MG63 (cell line): ENCODE measurements around the gene EEIG1. TPM values are rescaled to one million over a fixed set of nuclear protein-coding genes. Genes with fewer than 3 reads are reported as not detected.
"Not testable (repeated sequence)": the region's sequence is repeated elsewhere in the genome, so short reads cannot be mapped to it uniquely, and the experiment has no call there.

Experiments
- DNase-seq: peaks from one replicate; pipeline ENCODE4 v3.0.0-alpha.2; 2020
- H3K27me3 ChIP-seq: fragments of 250-450 bp; sonication (Bioruptor Pico); 2 replicates; pipeline ENCODE4 v1.5.1; 2020; ENCODE audit warnings: mild to moderate bottlenecking, moderate library complexity
- H3K36me3 ChIP-seq: fragments of 250-450 bp; sonication (Bioruptor Pico); 2 replicates; pipeline ENCODE4 v1.5.1; 2020; ENCODE audit warnings: mild to moderate bottlenecking, moderate library complexity
- H3K4me3 ChIP-seq: fragments of 250-450 bp; sonication (Bioruptor Pico); 2 replicates; pipeline ENCODE4 v1.5.1; 2020; ENCODE audit warnings: mild to moderate bottlenecking, moderate library complexity
- H3K9me3 ChIP-seq: fragments of 250-450 bp; sonication (Bioruptor Pico); 2 replicates; pipeline ENCODE4 v1.5.1; 2020; ENCODE audit warnings: mild to moderate bottlenecking, moderate library complexity
- total RNA-seq: library from RNA; depleted of rRNA; stranded (reverse); fragments of >200 nt; shearing (Covaris generic); gene quantifications from 2 replicates; pipeline ENCODE4 v1.2.3, GENCODE V29; 2014; ENCODE audit warnings: low replicate concordance; rRNA removed

EEIG1 gene
- 10.3 and 11.8 TPM in 2 replicates for total RNA-seq

GRCh38 chr9:127980706-127981558 lies at the start of gene EEIG1:
TSS of gene EEIG1 (minus strand) at chr9:127980989. CDS start at chr9:127980137, 852 bp downstream.
- Histone ChIP-seq H3K4me3 (peak within 1 kb of the TSS; percentile 85), H3K27me3 (no peaks in the 10 kb centered on the region), H3K9me3 (no peaks in the 10 kb centered on the region), H3K36me3 (peaks cover 18% of the 10 kb centered on the region)
- peak; percentile 95 for DNase-seq

- Histone ChIP-seq H3K36me3 (no peaks in the 10 kb centered on the region), H3K27me3 (no peaks in the 10 kb centered on the region), H3K9me3 (no peaks in the 10 kb centered on the region), H3K4me3 (no peak overlapping the region)
- DNase-seq: no peak
Measured at GRCh38 chr9:128027705-128028104, 46.9 kb upstream of the EEIG1 start.

- Histone ChIP-seq H3K9me3 (no peaks in the 10 kb centered on the region), H3K36me3 (no peaks in the 10 kb centered on the region), H3K27me3 (no peaks in the 10 kb centered on the region), H3K4me3 (no peak overlapping the region)
- no peak for DNase-seq
Measured at GRCh38 chr9:128026773-128027541, 46.2 kb upstream of the EEIG1 start.

GRCh38 chr9:128026255-128026772 lies 45.5 kb upstream of the EEIG1 start:
- H3K4me3 ChIP-seq: no peak overlapping the region
- H3K36me3 ChIP-seq: no peaks in the 10 kb centered on the region
- H3K27me3 ChIP-seq: no peaks in the 10 kb centered on the region
- no peaks in the 10 kb centered on the region for H3K9me3 ChIP-seq
- DNase-seq: no peak

GRCh38 chr9:128025736-128026135 lies 44.9 kb upstream of the EEIG1 start:
- no peak for DNase-seq
- Histone ChIP-seq H3K9me3 (no peaks in the 10 kb centered on the region), H3K27me3 (no peaks in the 10 kb centered on the region), H3K4me3 (no peak overlapping the region), H3K36me3 (no peaks in the 10 kb centered on the region)

- Histone ChIP-seq H3K9me3 (no peaks in the 10 kb centered on the region), H3K36me3 (no peaks in the 10 kb centered on the region), H3K27me3 (no peaks in the 10 kb centered on the region), H3K4me3 (no peak overlapping the region)
- DNase-seq: no peak
Measured at GRCh38 chr9:128024761-128025308, 44.0 kb upstream of the EEIG1 start.

- not testable (repeated sequence) for H3K27me3 ChIP-seq, DNase-seq, H3K9me3 ChIP-seq, H3K36me3 ChIP-seq, H3K4me3 ChIP-seq
Measured at GRCh38 chr9:128023671-128024070, 42.9 kb upstream of the EEIG1 start.

GRCh38 chr9:128022886-128023285 lies 42.1 kb upstream of the EEIG1 start:
- DNase-seq: peak; percentile 94
- H3K36me3 ChIP-seq: no peaks in the 10 kb centered on the region
- no peaks in the 10 kb centered on the region for H3K9me3 ChIP-seq
- H3K27me3 ChIP-seq: no peaks in the 10 kb centered on the region
- no peak overlapping the region for H3K4me3 ChIP-seq

- no peak for DNase-seq
- Histone ChIP-seq H3K27me3 (no peaks in the 10 kb centered on the region), H3K9me3 (no peaks in the 10 kb centered on the region)
Measured at GRCh38 chr9:128021098-128021497, 40.3 kb upstream of the EEIG1 start.

GRCh38 chr9:128020692-128021091 lies 39.9 kb upstream of the EEIG1 start:
- H3K4me3 ChIP-seq: no peak overlapping the region
- H3K36me3 ChIP-seq: no peaks in the 10 kb centered on the region
- no peaks in the 10 kb centered on the region for H3K27me3 ChIP-seq
- no peak for DNase-seq
- no peaks in the 10 kb centered on the region for H3K9me3 ChIP-seq

More at GRCh38 chr9:128021098-128021497, 40.3 kb upstream of the EEIG1 start:
- H3K36me3 ChIP-seq: no peaks in the 10 kb centered on the region
- no peak overlapping the region for H3K4me3 ChIP-seq

GRCh38 chr9:128015696-128016095 lies 34.9 kb upstream of the EEIG1 start:
- no peaks in the 10 kb centered on the region for H3K27me3 ChIP-seq
- DNase-seq: no peak
- no peak overlapping the region for H3K4me3 ChIP-seq
- H3K36me3 ChIP-seq: no peaks in the 10 kb centered on the region
- H3K9me3 ChIP-seq: no peaks in the 10 kb centered on the region

GRCh38 chr9:128011071-128011817 lies 30.5 kb upstream of the EEIG1 start:
- Histone ChIP-seq H3K4me3 (no peak overlapping the region), H3K36me3 (no peaks in the 10 kb centered on the region), H3K27me3 (no peaks in the 10 kb centered on the region), H3K9me3 (no peaks in the 10 kb centered on the region)
- DNase-seq: no peak

- no peaks in the 10 kb centered on the region for H3K36me3 ChIP-seq
- DNase-seq: no peak
- no peaks in the 10 kb centered on the region for H3K9me3 ChIP-seq
- no peak overlapping the region for H3K4me3 ChIP-seq
- no peaks in the 10 kb centered on the region for H3K27me3 ChIP-seq
Measured at GRCh38 chr9:128009639-128010038, 28.9 kb upstream of the EEIG1 start.

GRCh38 chr9:128008171-128008570 lies 27.4 kb upstream of the EEIG1 start:
- DNase-seq: no peak
- H3K4me3 ChIP-seq: no peak overlapping the region

GRCh38 chr9:128007566-128008138 lies 26.9 kb upstream of the EEIG1 start:
- Histone ChIP-seq H3K9me3 (no peaks in the 10 kb centered on the region), H3K4me3 (no peak overlapping the region), H3K36me3 (no peaks in the 10 kb centered on the region), H3K27me3 (no peaks in the 10 kb centered on the region)
- peak; percentile 17 for DNase-seq

More at GRCh38 chr9:128008171-128008570, 27.4 kb upstream of the EEIG1 start:
- Histone ChIP-seq H3K36me3 (no peaks in the 10 kb centered on the region), H3K9me3 (no peaks in the 10 kb centered on the region), H3K27me3 (no peaks in the 10 kb centered on the region)

GRCh38 chr9:128006332-128006996 lies 25.7 kb upstream of the EEIG1 start:
- Histone ChIP-seq H3K9me3 (no peaks in the 10 kb centered on the region), H3K4me3 (no peak overlapping the region), H3K27me3 (no peaks in the 10 kb centered on the region), H3K36me3 (no peaks in the 10 kb centered on the region)
- DNase-seq: no peak
